ENCODE data around the gene CARMIL1.

CARMIL1 gene

DNA sequence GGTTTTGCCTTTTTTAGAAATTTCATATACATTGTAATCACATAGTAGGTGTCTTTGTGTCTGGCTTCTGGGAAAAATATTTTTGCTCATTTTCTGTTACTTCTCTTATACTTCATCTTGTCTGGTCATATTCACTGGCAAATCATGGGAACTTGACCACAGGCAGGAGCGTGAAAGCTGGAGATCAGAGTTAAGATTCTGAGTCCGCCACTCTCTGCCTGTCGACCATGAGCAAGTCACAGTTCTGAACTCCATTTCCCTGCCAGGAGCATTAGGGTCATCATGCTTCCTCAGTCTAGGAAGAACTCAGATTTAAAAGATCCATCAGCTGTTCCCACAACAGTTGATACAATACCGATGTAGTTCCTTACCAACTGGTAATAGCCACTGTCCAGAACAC, 360.5 kb downstream of the CARMIL1 start:
- Histone ChIP-seq H3K9me2 (replicated peaks; ENCODE audit: low read depth, low read length) (no peaks in the 10 kb centered on the region), H3K9ac (ENCODE audit: low read depth, low read length, poor library complexity, severe bottlenecking) (no peak overlapping the region), H3K27me3 (ENCODE audit: insufficient read depth, low read length, poor library complexity, severe bottlenecking) (no peaks in the 10 kb centered on the region), H4K20me1 (ENCODE audit: insufficient read depth, low read length, poor library complexity, severe bottlenecking) (no peaks in the 10 kb centered on the region), H3K79me2 (ENCODE audit: insufficient read depth, low read length) (no peaks in the 10 kb centered on the region), H3K36me3 (ENCODE audit: insufficient read depth, low read length) (no peaks in the 10 kb centered on the region), H3K4me1 (ENCODE audit: insufficient read depth, low read length, poor library complexity, severe bottlenecking) (no peaks in the 10 kb centered on the region), H3K4me2 (ENCODE audit: low read depth, low read length, poor library complexity, severe bottlenecking) (no peak overlapping the region), H3K9me3 (ENCODE audit: insufficient read depth, low read depth, low read length) (no peaks in the 10 kb centered on the region), H2AFZ (ENCODE audit: low read length) (no peak overlapping the region), H3K4me3 (ENCODE audit: low read length, poor library complexity, severe bottlenecking) (no peak overlapping the region), H3F3A (ENCODE audit: low read depth) (no peaks in the 10 kb centered on the region)
- TF ChIP-seq, protein P1, sequence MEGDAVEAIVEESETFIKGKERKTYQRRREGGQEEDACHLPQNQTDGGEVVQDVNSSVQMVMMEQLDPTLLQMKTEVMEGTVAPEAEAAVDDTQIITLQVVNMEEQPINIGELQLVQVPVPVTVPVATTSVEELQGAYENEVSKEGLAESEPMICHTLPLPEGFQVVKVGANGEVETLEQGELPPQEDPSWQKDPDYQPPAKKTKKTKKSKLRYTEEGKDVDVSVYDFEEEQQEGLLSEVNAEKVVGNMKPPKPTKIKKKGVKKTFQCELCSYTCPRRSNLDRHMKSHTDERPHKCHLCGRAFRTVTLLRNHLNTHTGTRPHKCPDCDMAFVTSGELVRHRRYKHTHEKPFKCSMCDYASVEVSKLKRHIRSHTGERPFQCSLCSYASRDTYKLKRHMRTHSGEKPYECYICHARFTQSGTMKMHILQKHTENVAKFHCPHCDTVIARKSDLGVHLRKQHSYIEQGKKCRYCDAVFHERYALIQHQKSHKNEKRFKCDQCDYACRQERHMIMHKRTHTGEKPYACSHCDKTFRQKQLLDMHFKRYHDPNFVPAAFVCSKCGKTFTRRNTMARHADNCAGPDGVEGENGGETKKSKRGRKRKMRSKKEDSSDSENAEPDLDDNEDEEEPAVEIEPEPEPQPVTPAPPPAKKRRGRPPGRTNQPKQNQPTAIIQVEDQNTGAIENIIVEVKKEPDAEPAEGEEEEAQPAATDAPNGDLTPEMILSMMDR (conservative IDR thresholded peaks at IDR 0.05; ENCODE audit: low read length) = no peak
- no peak for TF ChIP-seq EZH2phosphoT487 (IDR thresholded peaks at IDR 0.05; ENCODE audit: borderline replicate concordance)

GRCh38 chr6:25640446-25640845, 361.3 kb downstream of the CARMIL1 start:
- H3K36me3 ChIP-seq (ENCODE audit: insufficient read depth, low read length) = no peaks in the 10 kb centered on the region
- TF ChIP-seq, protein P1 (conservative IDR thresholded peaks at IDR 0.05; ENCODE audit: low read length) = no peak
- TF ChIP-seq EZH2phosphoT487 (IDR thresholded peaks at IDR 0.05; ENCODE audit: borderline replicate concordance) = no peak
- no peak overlapping the region for H3K4me2 ChIP-seq (ENCODE audit: low read depth, low read length, poor library complexity, severe bottlenecking)
- no peaks in the 10 kb centered on the region for H3K27me3 ChIP-seq (ENCODE audit: insufficient read depth, low read length, poor library complexity, severe bottlenecking)
- H4K20me1 ChIP-seq (ENCODE audit: insufficient read depth, low read length, poor library complexity, severe bottlenecking) = no peaks in the 10 kb centered on the region
- no peaks in the 10 kb centered on the region for H3K79me2 ChIP-seq (ENCODE audit: insufficient read depth, low read length)
- no peak overlapping the region for H3K4me3 ChIP-seq (ENCODE audit: low read length, poor library complexity, severe bottlenecking)
- no peak overlapping the region for H3K9ac ChIP-seq (ENCODE audit: low read depth, low read length, poor library complexity, severe bottlenecking)
- H3F3A ChIP-seq (ENCODE audit: low read depth) = no peaks in the 10 kb centered on the region
- no peak overlapping the region for H2AFZ ChIP-seq (ENCODE audit: low read length)
- H3K9me3 ChIP-seq (ENCODE audit: insufficient read depth, low read depth, low read length) = no peaks in the 10 kb centered on the region
- no peaks in the 10 kb centered on the region for H3K9me2 ChIP-seq (replicated peaks; ENCODE audit: low read depth, low read length)
- H3K4me1 ChIP-seq (ENCODE audit: insufficient read depth, low read length, poor library complexity, severe bottlenecking) = no peaks in the 10 kb centered on the region

DNA sequence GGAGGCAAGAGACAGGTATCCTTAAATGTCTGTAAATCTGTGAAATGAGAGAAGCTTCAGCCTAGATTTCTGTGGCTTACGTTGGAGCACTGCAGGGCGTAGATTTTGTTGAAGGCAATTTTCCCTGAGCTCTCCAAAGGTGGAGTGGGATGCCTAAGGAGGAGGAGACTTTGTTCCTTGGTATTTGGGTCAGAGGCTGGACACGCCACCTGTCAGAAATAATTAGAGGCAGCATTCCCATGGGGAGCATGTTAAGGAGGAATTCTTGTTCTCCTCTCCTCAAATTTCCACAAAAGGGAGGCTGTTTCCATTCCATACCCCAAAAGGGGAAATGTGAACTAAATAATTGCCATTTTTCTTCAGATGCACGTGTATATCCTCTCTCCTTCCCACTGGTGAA, 361.7 kb downstream of the CARMIL1 start:
- no peaks in the 10 kb centered on the region for H3K9me2 ChIP-seq (replicated peaks; ENCODE audit: low read depth, low read length)
- H3K9ac ChIP-seq (ENCODE audit: low read depth, low read length, poor library complexity, severe bottlenecking) = no peak overlapping the region

More for the DNA sequence above, 361.7 kb downstream of the CARMIL1 start:
- no peaks in the 10 kb centered on the region for H3F3A ChIP-seq (ENCODE audit: low read depth)
- H4K20me1 ChIP-seq (ENCODE audit: insufficient read depth, low read length, poor library complexity, severe bottlenecking) = no peaks in the 10 kb centered on the region
- no peaks in the 10 kb centered on the region for H3K79me2 ChIP-seq (ENCODE audit: insufficient read depth, low read length)
- no peaks in the 10 kb centered on the region for H3K27me3 ChIP-seq (ENCODE audit: insufficient read depth, low read length, poor library complexity, severe bottlenecking)
- H3K4me3 ChIP-seq (ENCODE audit: low read length, poor library complexity, severe bottlenecking) = no peak overlapping the region
- H3K36me3 ChIP-seq (ENCODE audit: insufficient read depth, low read length) = no peaks in the 10 kb centered on the region
- H3K4me2 ChIP-seq (ENCODE audit: low read depth, low read length, poor library complexity, severe bottlenecking) = no peak overlapping the region
- no peaks in the 10 kb centered on the region for H3K4me1 ChIP-seq (ENCODE audit: insufficient read depth, low read length, poor library complexity, severe bottlenecking)
- H2AFZ ChIP-seq (ENCODE audit: low read length) = no peak overlapping the region
- no peaks in the 10 kb centered on the region for H3K9me3 ChIP-seq (ENCODE audit: insufficient read depth, low read depth, low read length)
- TF ChIP-seq, protein P1 (conservative IDR thresholded peaks at IDR 0.05; ENCODE audit: low read length) = no peak
- no peak for TF ChIP-seq EZH2phosphoT487 (IDR thresholded peaks at IDR 0.05; ENCODE audit: borderline replicate concordance)
